ENCODE data around the gene FAM174C.

Gene FAM174C

DNA sequence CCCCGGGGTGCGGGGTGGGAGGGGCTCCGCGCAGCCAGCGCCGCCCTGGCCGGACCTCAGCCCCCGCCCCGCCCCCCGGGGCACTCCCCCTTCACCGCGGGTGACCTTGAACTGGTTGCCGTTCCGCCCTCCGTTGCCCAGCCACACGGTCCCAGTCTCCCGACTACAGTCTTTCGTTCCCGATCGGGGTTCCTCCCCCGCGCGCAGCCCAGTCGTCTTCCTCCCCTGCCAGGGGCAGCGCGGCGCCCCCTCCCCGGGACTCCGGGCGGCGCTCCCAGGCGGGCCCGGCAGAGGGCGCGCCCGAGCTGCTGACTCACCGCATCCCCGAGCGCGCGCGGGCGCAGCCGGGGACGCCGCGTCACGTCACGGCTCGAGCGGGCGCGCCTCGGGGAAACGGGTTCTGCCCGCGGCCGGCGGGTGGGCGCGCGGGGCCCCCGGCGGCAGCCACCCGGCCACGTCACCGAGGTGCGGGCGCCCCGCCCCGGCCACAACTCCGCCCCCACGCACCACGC, 26.5 kb upstream of the FAM174C start:
- DNase-seq, result peak in 8 of 10 donors; percentile 57 to 96 (median 77)
- intact Hi-C loops (cut with DNase I), result loop anchor here (1.0 kb wide), 1 partner anchor 19 kb away; no protein-coding TSS in a partner anchor

DNA sequence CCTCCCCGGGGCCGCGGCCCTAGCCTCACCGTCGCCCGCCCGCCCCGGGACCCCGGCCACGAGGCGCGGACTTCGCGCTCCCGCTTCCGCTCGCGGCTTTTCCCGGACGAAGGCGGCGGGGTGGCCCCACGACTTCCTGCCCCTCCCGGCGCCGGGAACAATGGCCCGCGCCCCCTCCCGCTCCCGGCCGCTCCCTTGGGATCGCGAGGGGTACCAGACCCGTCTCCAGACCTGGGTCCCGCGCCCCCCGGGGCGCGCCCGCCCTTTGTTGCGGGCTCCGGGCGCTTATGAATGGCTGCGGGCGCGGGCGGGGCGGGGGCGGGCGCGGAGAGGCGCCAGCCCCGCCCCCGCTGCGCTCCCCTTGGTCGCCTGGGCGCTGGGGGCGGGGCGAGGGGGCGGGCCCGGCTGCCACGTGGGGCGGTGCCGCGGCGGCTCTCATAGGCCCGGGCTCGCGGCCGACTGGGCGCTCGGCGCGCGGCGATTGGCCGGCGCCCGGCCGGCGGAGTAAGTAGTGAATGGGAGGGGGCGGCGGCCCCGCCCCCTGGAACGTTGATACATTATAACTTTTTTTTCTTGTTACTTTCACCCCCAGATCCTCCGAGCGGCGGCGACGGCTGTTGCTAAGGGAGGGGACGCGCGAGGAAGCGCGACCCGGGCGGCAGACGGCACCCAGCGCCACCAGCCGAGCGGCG, 25.9 kb upstream of the FAM174C start:
- intact Hi-C loops (cut with DNase I), result loop anchor here (1.0 kb wide), 1 partner anchor 19 kb away; no protein-coding TSS in a partner anchor
- peak; percentile 71 to 99 (median 87) for DNase-seq

- intact Hi-C loops (cut with DNase I), result loop anchor here (1.0 kb wide), 1 partner anchor 18 kb away; no protein-coding TSS in a partner anchor
- DNase-seq, result no peak
Measured at GRCh38 chr19:1249990-1250436, 25.3 kb upstream of the FAM174C start.

DNA sequence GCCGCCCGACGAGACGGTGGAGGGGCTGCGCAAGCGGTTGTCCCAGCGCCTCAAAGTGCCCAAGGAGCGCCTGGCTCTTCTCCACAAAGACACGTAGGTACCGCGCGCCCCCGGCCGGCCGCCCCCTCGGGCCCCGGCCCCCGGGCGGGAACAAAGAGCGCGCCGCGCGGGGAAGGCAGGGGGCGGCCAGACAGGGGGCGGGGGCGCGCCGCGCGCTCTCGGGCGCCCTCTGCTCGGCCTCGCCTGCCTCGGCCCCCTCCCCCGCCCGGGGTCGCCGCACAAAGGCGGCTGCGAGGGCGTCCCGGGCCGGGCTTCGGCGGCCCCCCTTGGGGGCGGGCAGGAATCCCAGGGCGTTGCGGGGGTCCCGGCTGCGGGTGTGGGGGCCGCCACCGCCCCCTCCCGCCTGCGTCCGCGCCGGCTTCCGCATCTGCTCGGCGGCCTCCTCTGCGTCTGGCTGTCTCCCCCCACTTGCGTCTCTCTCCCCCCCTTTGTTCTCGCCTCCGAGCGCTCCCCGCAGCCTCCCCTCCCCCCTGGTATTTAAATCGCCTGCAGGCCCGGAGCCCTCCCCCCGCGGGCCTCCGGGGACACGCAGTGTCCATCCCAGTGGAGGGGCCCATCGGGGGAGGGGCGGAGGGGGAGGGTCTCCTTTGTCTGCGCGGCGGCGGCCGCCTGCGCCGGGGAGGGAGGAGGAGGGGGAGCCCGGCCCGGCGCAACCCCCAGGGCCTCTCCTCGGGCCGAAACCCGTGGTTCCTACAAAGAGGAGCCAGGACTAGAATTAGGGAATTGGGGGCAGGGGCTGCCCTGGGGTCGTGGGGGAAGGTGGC, 24.7 kb upstream of the FAM174C start:
- intact Hi-C loops (cut with DNase I), result no loop called here
- peak in 6 of 10 donors; percentile 54 to 95 (median 69) for DNase-seq

DNA sequence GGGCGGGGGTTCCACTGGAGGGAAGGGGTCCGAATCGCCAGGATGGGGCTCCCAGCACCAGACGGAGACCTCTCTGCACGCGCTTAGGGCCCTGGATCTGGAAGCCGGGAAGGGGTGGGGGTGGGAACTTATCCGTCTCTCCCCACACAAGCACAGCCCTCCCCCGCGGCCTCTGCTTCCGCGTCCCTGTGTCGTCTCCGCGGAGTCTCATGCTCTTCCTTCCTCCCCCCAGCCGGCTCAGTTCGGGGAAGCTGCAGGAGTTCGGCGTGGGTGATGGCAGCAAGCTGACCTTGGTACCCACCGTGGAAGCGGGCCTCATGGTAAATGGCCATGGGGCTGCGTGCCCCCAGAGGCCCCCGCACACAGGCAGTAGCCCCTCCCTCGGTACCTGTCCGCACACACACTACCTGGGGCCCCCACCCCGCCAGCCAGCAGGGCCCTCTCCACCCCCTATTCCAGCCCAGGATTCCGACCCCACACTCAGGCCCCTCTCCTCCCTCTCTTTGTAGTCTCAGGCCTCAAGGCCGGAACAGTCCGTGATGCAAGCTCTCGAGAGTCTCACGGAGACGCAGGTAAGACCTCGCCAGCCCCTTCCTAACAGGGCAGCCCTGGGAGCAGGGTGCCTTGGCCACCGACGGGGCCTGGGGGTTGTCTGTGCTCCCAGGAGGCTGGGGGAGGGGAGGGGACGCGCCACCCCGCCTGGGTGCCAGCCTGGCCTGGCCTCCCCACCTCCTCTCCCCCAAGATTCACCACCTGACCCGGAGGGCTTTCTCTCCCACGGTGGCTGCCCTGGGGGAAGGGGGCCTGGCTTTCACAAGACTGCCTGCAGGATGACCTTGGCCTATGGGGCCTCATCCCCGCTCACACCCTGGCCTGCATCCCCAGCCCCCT, 23.8 kb upstream of the FAM174C start:
- intact Hi-C loops (cut with DNase I), result no loop called here
- DNase-seq, result peak in 8 of 10 donors; percentile 57 to 94 (median 72)

DNA sequence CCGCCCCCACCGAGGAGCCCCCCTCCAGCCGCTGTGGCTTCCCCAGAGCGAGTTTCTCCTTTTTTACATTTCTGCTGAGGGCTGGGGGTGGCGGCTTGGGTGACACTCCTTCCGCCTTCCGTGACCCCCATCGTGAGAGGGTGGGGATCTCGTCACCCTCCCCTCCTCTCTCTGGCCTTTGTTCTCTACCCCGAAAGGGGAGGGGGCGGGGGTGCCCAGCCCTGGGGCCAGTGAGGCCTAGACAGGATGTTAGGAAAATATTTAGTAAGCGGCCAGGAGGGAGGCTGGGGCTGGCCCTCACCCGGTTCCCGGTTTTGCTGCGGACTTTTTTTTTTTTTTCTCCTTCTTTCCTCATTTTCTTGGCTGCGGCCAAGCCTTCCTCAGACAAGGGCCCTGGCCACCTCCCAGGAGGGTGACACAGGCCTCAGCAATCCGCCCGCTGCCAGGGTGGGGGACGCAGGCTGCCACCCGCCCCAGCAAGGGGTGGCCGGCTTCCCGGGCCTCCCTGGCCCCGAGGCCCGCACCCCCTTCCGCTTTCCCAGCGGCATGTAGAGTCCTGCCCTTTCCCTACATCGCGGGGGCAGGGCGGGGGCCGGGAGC, 23.0 kb upstream of the FAM174C start:
- intact Hi-C loops (cut with DNase I), result no loop called here
- peak; percentile 61 to 96 (median 80) for DNase-seq

DNA sequence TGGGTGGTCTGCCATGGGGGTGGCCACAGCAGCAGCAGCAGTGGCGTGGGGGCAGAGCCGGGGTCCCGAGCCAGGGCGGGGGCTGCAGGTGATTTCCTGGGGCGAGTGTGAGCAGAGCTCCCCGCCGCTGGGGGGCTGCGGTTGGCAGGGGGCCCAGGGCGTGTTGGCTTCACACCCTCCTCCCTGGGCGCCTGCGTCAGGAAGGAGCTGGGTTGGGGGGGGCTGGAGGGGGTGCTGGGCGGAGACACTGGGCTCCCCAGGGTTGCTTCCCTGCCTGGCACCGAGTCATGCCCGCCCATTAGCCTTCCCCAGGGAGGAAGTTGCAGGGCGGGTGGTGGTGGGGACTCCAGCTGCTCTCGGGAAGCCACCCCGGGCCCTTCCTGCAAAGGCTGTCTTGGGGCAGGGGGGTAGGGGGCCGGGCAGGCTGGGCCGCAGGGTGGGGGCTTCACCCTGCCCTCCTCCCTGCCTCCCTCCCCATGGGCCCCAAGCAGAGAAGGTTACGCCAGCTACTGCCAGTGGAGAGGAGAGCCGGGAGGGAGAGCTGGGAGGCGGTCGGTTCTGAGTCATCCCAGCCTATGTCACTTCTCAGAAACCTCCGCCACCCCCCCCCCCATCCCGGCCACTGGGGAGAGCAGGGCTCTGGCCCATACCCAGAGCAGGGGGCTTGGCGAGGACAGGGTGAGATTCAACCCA, 22.4 kb upstream of the FAM174C start:
- intact Hi-C loops (cut with DNase I), result no loop called here
- peak; percentile 77 to 98 (median 88) for DNase-seq

DNA sequence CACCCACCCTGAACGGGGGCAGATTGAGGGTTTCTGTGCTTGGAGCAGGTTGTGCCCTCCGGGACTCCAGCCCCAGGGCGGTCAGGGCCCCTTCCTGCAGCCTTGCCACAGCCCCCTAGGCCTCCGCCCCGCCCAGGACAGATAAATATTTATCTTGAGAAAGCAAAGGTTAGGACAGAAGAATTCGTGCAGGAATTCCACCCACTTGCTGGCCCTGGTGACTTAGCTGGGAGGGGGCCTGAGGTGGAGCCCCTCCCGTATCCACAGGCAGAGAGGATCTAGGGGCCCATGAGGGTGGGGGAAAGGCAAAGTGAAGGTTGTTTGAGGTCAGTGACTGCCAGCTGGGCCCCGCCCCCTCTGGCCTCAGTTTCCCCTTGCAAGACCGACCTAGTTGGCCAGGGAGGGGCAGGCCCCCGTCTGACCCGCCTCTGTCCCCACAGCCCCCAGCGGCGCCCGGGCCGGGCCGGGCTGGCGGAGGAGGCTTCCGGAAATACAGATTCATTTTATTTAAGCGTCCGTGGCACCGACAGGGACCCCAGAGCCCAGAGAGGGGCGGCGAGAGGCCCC, 21.7 kb upstream of the FAM174C start:
- peak in 1 of 10 donors; percentile 85 for DNase-seq
- intact Hi-C loops (cut with DNase I), result no loop called here

- DNase-seq, result peak in 7 of 10 donors; percentile 57 to 96 (median 74)
- intact Hi-C loops (cut with DNase I), result no loop called here
Measured at GRCh38 chr19:1254081-1254527, 21.2 kb upstream of the FAM174C start.

GRCh38 chr19:1254530-1255185, 20.7 kb upstream of the FAM174C start:
- no peak for DNase-seq
- intact Hi-C loops (cut with DNase I), result no loop called here

- DNase-seq, result peak in 9 of 10 donors; percentile 66 to 98 (median 80)
- intact Hi-C loops (cut with DNase I), result no loop called here
Measured at GRCh38 chr19:1255186-1256161, 19.9 kb upstream of the FAM174C start.

DNA sequence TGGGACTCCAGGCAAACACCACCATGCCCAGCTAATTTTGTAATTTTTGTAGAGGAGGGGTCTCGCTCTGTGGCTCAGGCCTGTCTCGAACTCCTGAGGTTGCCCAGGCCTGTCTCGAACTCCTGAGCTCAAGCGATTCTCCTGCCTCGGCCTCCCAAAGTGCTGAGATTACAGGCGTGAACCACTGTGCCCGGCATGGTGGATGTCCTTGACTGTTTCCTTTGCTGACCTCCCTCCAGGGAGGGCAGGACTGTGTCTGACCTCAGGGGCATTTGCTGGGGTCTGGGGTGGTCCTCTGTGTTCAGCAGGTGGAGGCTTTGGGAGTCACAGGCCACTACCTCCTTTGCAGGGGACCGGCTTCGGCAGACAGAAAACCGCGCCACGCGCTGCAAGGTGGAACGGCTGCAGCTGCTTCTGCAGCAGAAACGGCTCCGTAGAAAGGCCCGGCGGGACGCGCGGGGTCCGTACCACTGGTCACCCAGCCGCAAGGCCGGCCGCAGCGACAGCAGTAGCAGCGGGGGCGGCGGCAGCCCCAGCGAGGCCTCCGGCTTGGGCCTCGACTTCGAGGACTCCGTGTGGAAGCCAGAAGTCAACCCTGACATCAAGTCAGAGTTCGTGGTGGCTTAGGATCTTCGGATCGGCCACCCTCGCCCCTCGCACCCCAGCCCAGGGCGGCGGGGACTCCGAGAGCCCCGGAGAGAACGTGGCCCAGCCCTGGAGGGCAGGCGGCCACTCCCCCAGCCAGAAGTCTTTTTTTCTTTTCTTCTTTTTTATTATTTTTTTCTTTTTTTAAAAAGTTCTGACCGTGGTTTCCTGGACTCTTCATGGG, 18.5 kb upstream of the FAM174C start:
- peak in 1 of 10 donors; percentile 11 for DNase-seq
- intact Hi-C loops (cut with DNase I), result no loop called here

GRCh38 chr19:1257475-1258162, 17.7 kb upstream of the FAM174C start:
- intact Hi-C loops (cut with DNase I), result no loop called here
- no peak for DNase-seq

- no peak for DNase-seq
- intact Hi-C loops (cut with DNase I), result no loop called here
Measured at GRCh38 chr19:1258163-1258492, 17.2 kb upstream of the FAM174C start.

DNA sequence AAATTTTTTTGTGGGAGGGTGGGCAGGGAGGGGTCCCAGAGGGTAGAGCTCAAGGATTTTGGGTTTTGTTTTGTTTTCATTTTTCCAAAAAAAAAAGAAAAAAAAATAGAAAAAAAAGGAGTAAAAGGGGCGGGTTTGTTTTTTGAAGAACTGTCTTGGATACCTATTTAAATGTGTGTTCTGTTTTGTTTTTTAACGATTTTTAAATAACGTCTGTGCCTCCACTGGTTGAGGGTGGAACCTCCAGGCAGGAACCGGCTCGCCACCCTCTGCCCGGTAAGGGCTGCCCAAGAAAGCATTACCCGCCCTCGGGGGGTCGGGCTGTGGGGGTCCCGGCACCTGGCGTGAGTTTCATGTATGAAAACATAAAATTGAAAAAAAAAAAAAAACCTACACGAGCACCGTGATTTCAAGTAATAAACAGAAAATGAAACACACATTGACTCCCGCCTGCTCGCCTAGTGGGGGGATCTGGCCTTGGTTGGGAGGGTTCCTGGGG, 16.6 kb upstream of the FAM174C start:
- DNase-seq, result no peak
- intact Hi-C loops (cut with DNase I), result no loop called here

All from posterior cingulate gyrus (tissue), 11 donors.